Right lobe of liver (tissue), 6 donors: ENCODE data around the gene NOCT. TPM values are rescaled to one million over a fixed set of nuclear protein-coding genes. Genes with fewer than 3 reads are reported as not detected.
"Not testable (repeated sequence)": the region's sequence is repeated elsewhere in the genome, so short reads cannot be mapped to it uniquely, and the experiment has no call there.

ENCODE experiments used
- ATAC-seq, 4 donors: fragments of 200-7000 bp; cut with Tn5 transposase; one replicate each; pipeline ENCODE4 v1.9.1; 2020; ENCODE audit warnings: mild to moderate bottlenecking in 4 of 4, moderate library complexity in 4 of 4
- DNase-seq, 3 donors: peaks; one replicate each; pipeline ENCODE4 v3.0.0-alpha.2; 2020
- H3K27ac ChIP-seq, 3 donors: fragments of 200-600 bp; one replicate each; pipeline ENCODE4 v1.8.0; 2022
- H3K27me3 ChIP-seq, 2 donors: fragments of 200-600 bp; one replicate each; pipeline ENCODE4 v1.8.0; 2022
- H3K36me3 ChIP-seq, 4 donors: fragments of 200-600 bp; sonication (generic) in 1 of 4; one replicate each; pipeline versions ENCODE4 v1.5.1 to v1.8.0; 2017 to 2022; ENCODE audit warnings: control low read depth in 1 of 4
- H3K4me1 ChIP-seq, 4 donors: fragments of 200-600 bp; sonication (generic) in 1 of 4; one replicate each; pipeline versions ENCODE4 v1.5.1 to v1.8.0; 2017 to 2022; ENCODE audit warnings: control low read depth in 1 of 4
- H3K4me3 ChIP-seq, 3 donors: fragments of 200-600 bp; one replicate each; pipeline ENCODE4 v1.8.0; 2022
- H3K9me3 ChIP-seq, 4 donors: fragments of 200-600 bp; sonication (generic) in 1 of 4; one replicate each; pipeline versions ENCODE4 v1.5.1 to v1.8.0; 2017 to 2022; ENCODE audit warnings: control low read depth in 1 of 4
- POLR2A ChIP-seq: fragments of 450-650 bp; IDR thresholded peaks from one replicate; pipeline ENCODE4 v1.6.1; 2017; ENCODE audit warnings: antibody characterized with exemption, mild to moderate bottlenecking
- WGBS: methylation state at CpG from one replicate; pipeline ENCODE4 v1.1.6; 2018; ENCODE audit warnings: low coverage, low lambda C conversion rate; ENCODE audit not compliant: insufficient coverage; ENCODE audit errors: missing lambda C conversion rate; 5-methylcytosine and 5-hydroxymethylcytosine counted together
- intact Hi-C, 2 donors: fragments of 100-400 bp; cut with DNase I; formaldehyde crosslinking; loops; one replicate each; pipeline versions ENCODE4 v1.11.2 to v1.14.1; 2022
- total RNA-seq, 6 experiments: library from RNA; depleted of rRNA in 2 of 6; stranded (reverse); fragments of >200 nt in 2 of 6; fragmentation: NEBNext Ultra II Directional in 3 of 6; extraction: Animal tissue kit (Norgen Biotek cat#: 25700) in 3 of 6; gene quantifications; one replicate each; pipeline versions ENCODE4 v1.1.0 to v1.2.4, GENCODE V29; 2016 to 2023
- TF ChIP-seq, protein P1 (sequence below), 4 donors: fragments of 200-600 bp in 3 of 4; fragments of 450-650 bp in 1 of 4; IDR thresholded peaks; one replicate each; pipeline versions ENCODE4 v1.5.1 to v1.8.0; 2016 to 2022; ENCODE audit warnings: antibody characterized with exemption in 4 of 4, mild to moderate bottlenecking in 2 of 4
- donor health status: DM: no; HTN: yes; CAD: no.
- donor health status: DM: no; HTN: no; CAD: no.
- donor health status: DM: no; HTN: no; CAD: no.
- donor health status: DM: no; HTN: yes; CAD: no.
- donor health status: DM: no; HTN: yes; CAD: no.

NOCT gene
- total RNA-seq, 6 experiments from 2014 or later: 3.5 to 20.5 (median 9.7) TPM

- ATAC-seq (no peak), DNase-seq (no peak)
- H3K4me1 ChIP-seq: peaks cover 0 to 26% (median 6%) of the 10 kb centered on the region in 4 donors
- no peaks in the 10 kb centered on the region for H3K27me3 ChIP-seq
- no peak overlapping the region for H3K27ac ChIP-seq
- no peak overlapping the region for H3K4me3 ChIP-seq
- intact Hi-C loops: no loop called here
- no peaks in the 10 kb centered on the region for H3K9me3 ChIP-seq
- WGBS: 60% methylated on average over 1 of the region's 1 CpG
- TF ChIP-seq, protein P1, sequence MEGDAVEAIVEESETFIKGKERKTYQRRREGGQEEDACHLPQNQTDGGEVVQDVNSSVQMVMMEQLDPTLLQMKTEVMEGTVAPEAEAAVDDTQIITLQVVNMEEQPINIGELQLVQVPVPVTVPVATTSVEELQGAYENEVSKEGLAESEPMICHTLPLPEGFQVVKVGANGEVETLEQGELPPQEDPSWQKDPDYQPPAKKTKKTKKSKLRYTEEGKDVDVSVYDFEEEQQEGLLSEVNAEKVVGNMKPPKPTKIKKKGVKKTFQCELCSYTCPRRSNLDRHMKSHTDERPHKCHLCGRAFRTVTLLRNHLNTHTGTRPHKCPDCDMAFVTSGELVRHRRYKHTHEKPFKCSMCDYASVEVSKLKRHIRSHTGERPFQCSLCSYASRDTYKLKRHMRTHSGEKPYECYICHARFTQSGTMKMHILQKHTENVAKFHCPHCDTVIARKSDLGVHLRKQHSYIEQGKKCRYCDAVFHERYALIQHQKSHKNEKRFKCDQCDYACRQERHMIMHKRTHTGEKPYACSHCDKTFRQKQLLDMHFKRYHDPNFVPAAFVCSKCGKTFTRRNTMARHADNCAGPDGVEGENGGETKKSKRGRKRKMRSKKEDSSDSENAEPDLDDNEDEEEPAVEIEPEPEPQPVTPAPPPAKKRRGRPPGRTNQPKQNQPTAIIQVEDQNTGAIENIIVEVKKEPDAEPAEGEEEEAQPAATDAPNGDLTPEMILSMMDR (IDR thresholded peaks at IDR 0.05): no peak
- H3K36me3 ChIP-seq: no peaks in the 10 kb centered on the region
These were observed 10.3 kb downstream of the NOCT start for GRCh38 chr4:139025841-139026240.

DNA sequence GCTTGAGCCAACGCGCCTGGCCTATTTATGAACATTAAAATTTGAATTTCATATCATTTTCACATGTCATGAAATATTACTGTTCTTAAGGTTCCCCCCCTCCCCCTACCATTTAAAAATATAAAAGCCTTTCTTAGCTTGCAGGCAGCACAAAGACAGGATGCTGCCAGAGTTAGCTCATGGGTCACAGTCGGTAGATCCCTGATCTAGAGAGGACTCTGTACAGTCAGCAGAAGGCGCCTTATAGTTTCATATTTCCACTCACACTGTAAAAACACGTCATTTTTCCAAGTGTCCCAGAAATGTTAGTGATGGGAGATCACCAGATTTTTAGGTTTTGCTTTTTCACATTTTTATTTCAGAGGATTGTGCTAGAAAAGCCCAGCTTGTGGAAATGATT lies 12.2 kb downstream of the NOCT start:
- ATAC-seq (peak; percentile 39 to 52 (median 42)), DNase-seq (no peak)
- 40% methylated on average over 3 of the region's 5 CpGs for WGBS
- no peaks in the 10 kb centered on the region for H3K36me3 ChIP-seq
- TF ChIP-seq, protein P1 (IDR thresholded peaks at IDR 0.05): no peak
- peaks cover 0 to 23% (median 6%) of the 10 kb centered on the region in 4 donors for H3K4me1 ChIP-seq
- H3K4me3 ChIP-seq: no peak overlapping the region
- H3K27me3 ChIP-seq: no peaks in the 10 kb centered on the region
- no peaks in the 10 kb centered on the region for H3K9me3 ChIP-seq
- intact Hi-C loops: no loop called here
- peak overlapping the region; percentile 55 to 97 (median 90) for H3K27ac ChIP-seq

- H3K27ac ChIP-seq: peak overlapping the region; percentile 55 to 97 (median 90)
- intact Hi-C loops: no loop called here
These were observed 12.6 kb downstream of the NOCT start for GRCh38 chr4:139028191-139028661.

GRCh38 chr4:139029866-139030363 lies 14.3 kb downstream of the NOCT start:
- not testable (repeated sequence) for H3K9me3 ChIP-seq, H3K4me3 ChIP-seq, H3K36me3 ChIP-seq, H3K27me3 ChIP-seq
- peak in 1 of 3 donors; percentile 58 for DNase-seq
- ATAC-seq: peak in 1 of 4 donors; percentile 2
- Histone ChIP-seq H3K27ac (peak overlapping the region in 2 of 3 donors; percentile 90 to 97), H3K4me1 (peaks cover 0 to 27% (median 6%) of the 10 kb centered on the region in 4 donors)
- WGBS: 35% methylated on average over 3 of the region's 6 CpGs
- intact Hi-C loops: loop anchor here in 1 of 2 donors (10.0 kb wide), 1 partner anchor 55 kb away; no protein-coding TSS in a partner anchor

More at GRCh38 chr4:139028191-139028661, 12.6 kb downstream of the NOCT start:
- TF ChIP-seq, protein P1 (IDR thresholded peaks at IDR 0.05): peak in 2 of 4 donors; percentile 25 to 29
- TF ChIP-seq POLR2A: peak; percentile 38
- Histone ChIP-seq H3K4me1 (peaks cover 0 to 23% (median 6%) of the 10 kb centered on the region in 4 donors), H3K27me3 (no peaks in the 10 kb centered on the region), H3K9me3 (no peaks in the 10 kb centered on the region), H3K36me3 (no peaks in the 10 kb centered on the region), H3K4me3 (no peak overlapping the region)
- 38% methylated on average over 6 of the region's 11 CpGs for WGBS
- ATAC-seq (peak; percentile 80 to 95 (median 89)), DNase-seq (peak; percentile 64 to 94 (median 89))

DNA sequence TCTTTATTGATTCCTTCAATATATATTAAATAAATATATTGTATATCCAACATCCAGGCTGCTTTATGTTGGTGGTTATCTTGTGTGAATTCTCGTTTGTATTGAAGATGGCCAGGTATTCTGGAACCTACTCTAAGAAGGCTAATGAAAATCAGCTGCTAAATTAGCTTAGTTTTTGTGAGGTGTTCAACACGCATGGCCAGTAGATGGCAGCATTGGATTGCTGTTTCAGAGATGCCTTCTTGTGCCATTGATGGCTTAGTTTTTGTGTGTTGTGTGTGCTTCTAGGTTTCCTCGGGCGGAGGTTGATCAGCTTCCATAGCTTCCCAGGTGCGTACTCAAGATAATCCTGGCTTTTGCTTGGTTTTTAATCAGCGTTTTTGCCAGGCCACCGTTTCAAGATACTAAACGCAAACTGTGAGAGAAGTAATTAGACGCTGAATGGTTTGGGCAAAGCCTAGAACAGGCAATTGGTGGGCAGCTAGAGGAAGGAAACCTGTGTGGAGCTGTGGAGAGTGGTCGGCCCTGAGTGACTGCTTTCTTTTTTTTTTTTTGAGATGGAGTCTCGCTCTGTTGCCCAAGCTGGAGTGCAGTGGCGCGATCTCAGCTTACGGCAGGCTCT lies 15.1 kb downstream of the NOCT start:
- Histone ChIP-seq H3K4me1 (peaks cover 0 to 27% (median 6%) of the 10 kb centered on the region in 4 donors), H3K4me3 (no peak overlapping the region), H3K9me3 (no peaks in the 10 kb centered on the region), H3K27ac (peak overlapping the region in 2 of 3 donors; percentile 90 to 97), H3K27me3 (no peaks in the 10 kb centered on the region), H3K36me3 (no peaks in the 10 kb centered on the region)
- WGBS: 20% methylated on average over 10 of the region's 14 CpGs
- TF ChIP-seq, protein P1 (IDR thresholded peaks at IDR 0.05): peak; percentile 75 to 87 (median 77)
- no peak for TF ChIP-seq POLR2A
- DNase-seq (peak in 2 of 3 donors; percentile 38 to 75), ATAC-seq (peak; percentile 63 to 67 (median 66))
- intact Hi-C loops: loop anchor here in 1 of 2 donors (10.0 kb wide), 1 partner anchor 54 kb away; no protein-coding TSS in a partner anchor
